Ascending aorta (tissue), 2 donors: ENCODE results near the gene TBC1D9B. TPM values are rescaled to one million over a fixed set of nuclear protein-coding genes. Genes with fewer than 3 reads are reported as not detected.

ENCODE experiments used
- DNase-seq, 2 donors: peaks; one replicate each; pipeline ENCODE4 v3.0.0-alpha.2; 2019; ENCODE audit warnings: low spot score in 2 of 2
- H3K27ac ChIP-seq, 2 donors: fragments of 200-600 bp; sonication (generic); one replicate each; pipeline ENCODE4 v1.5.1; 2016 to 2017; ENCODE audit warnings: mild to moderate bottlenecking in 1 of 2
- H3K27me3 ChIP-seq: fragments of 200-600 bp; sonication (generic); one replicate; pipeline ENCODE4 v1.5.1; 2017
- H3K36me3 ChIP-seq, 2 donors: fragments of 200-600 bp; sonication (generic); one replicate each; pipeline ENCODE4 v1.5.1; 2016
- H3K4me1 ChIP-seq, 2 donors: fragments of 200-600 bp; sonication (generic); one replicate each; pipeline ENCODE4 v1.5.1; 2016 to 2017; ENCODE audit warnings: mild to moderate bottlenecking in 1 of 2
- H3K4me3 ChIP-seq, 2 donors: fragments of 200-600 bp; sonication (generic); one replicate each; pipeline ENCODE4 v1.5.1; 2016 to 2017; ENCODE audit warnings: mild to moderate bottlenecking in 1 of 2
- H3K9me3 ChIP-seq, 2 donors: fragments of 200-600 bp; sonication (generic); one replicate each; pipeline ENCODE4 v1.5.1; 2016
- intact Hi-C: fragments of 100-400 bp; cut with DNase I; formaldehyde crosslinking; loops from one replicate; pipeline ENCODE4 v1.15.1; 2023
- total RNA-seq: library from RNA; depleted of rRNA; stranded (reverse); fragments of >200 nt; gene quantifications from one replicate; pipeline ENCODE4 v1.1.0, GENCODE V29; 2016
- TF ChIP-seq, protein P1 (sequence below), 3 experiments: fragments of 200-600 bp in 2 of 3; fragments of 450-650 bp in 1 of 3; sonication (generic) in 2 of 3; IDR thresholded peaks; one replicate each; pipeline ENCODE4 v1.5.1; 2016 to 2019; ENCODE audit warnings: antibody characterized with exemption in 3 of 3, mild to moderate bottlenecking in 1 of 3, moderate library complexity in 1 of 3

Gene TBC1D9B
- total RNA-seq, 1 donor from 2014 or later, result 220 TPM

DNA sequence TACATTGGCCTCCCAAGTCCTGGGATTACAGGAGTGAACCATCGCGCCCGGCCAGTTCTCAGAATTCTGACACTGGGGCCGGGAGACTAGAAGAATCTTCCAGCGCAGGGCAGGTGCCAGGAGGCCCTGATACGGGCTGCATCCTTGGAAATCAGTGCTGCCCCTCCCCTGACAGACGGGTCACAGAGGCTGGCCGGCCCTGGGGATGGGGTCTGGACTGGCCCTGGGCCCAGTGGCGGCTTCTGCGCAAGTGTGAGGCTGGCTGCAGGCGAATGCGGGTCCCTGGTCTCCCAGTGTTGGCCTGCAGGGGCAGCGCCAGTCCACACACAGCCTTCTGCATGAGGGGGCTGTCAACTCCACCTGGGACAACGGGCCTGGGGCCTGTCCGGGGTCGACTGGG lies 831 bp upstream of the TBC1D9B start:
- Histone ChIP-seq H3K4me1 (peaks cover 6 to 16% of the 10 kb centered on the region in 2 donors), H3K4me3 (peak overlapping the region in 1 of 2 donors; percentile 85), H3K27me3 (no peaks in the 10 kb centered on the region), H3K9me3 (no peaks in the 10 kb centered on the region), H3K36me3 (peaks cover 0 to 12% of the 10 kb centered on the region in 2 donors), H3K27ac (peak overlapping the region; percentile 4 to 46)
- intact Hi-C loops, result loop anchor here (5.0 kb wide), 1 partner anchor 164 kb away; the partner anchor contains the start of gene RNF130
- TF ChIP-seq, protein P1, sequence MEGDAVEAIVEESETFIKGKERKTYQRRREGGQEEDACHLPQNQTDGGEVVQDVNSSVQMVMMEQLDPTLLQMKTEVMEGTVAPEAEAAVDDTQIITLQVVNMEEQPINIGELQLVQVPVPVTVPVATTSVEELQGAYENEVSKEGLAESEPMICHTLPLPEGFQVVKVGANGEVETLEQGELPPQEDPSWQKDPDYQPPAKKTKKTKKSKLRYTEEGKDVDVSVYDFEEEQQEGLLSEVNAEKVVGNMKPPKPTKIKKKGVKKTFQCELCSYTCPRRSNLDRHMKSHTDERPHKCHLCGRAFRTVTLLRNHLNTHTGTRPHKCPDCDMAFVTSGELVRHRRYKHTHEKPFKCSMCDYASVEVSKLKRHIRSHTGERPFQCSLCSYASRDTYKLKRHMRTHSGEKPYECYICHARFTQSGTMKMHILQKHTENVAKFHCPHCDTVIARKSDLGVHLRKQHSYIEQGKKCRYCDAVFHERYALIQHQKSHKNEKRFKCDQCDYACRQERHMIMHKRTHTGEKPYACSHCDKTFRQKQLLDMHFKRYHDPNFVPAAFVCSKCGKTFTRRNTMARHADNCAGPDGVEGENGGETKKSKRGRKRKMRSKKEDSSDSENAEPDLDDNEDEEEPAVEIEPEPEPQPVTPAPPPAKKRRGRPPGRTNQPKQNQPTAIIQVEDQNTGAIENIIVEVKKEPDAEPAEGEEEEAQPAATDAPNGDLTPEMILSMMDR (IDR thresholded peaks at IDR 0.05), result peak in 1 of 3 experiments; percentile 5
- no peak for DNase-seq

DNA sequence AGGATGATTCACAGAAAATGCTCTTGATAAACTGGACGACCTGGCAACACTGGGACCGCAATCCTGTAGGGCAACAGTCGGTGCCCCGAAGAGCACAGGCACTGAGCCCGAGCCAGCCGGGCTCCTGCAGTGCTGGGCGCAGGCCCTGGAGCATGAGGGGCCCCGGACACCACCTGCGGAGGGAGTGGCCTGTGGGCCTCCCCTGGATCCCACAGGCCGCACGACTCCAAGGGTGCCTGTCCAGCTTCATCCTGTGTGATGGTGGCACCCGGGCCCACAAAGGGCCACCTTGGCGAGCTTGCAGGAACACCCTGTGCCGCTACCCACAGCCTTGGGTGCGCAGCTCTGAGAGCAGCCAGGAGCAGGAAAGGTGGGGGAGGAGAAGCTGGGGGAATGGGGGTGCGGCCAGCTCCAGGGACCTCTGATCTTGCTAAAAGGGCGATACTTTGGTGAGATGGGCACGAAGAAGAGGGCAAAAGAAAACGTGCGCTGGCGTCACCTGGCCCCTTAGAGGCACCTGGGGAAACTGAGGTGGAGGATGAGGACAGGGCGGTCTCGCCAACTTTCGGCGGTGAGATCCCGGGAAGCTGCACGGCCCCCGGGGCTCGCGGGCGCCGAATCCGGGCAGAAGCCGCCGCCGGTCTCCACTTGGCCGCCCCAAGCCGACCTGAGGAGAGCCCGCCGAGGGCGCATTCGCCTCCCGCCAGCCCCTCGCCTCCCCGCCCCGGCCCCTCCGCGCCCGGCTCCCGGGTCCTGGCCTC lies 722 bp downstream of the TBC1D9B start:
- peaks cover 10 to 17% of the 10 kb centered on the region in 2 donors for H3K36me3 ChIP-seq
- DNase-seq, result no peak
- H3K4me3 ChIP-seq, result peak overlapping the region; percentile 82 to 85
- intact Hi-C loops, result loop anchor here (2.0 to 5.0 kb wide), 4 partner anchors 48 to 165 kb away; partner anchors contain the start of genes MGAT4B, MRNIP and RNF130
- no peaks in the 10 kb centered on the region for H3K27me3 ChIP-seq
- H3K27ac ChIP-seq, result peak overlapping the region; percentile 76
- TF ChIP-seq, protein P1 (IDR thresholded peaks at IDR 0.05), result no peak
- H3K4me1 ChIP-seq, result peaks cover 6 to 16% of the 10 kb centered on the region in 2 donors
- H3K9me3 ChIP-seq, result no peaks in the 10 kb centered on the region

DNA sequence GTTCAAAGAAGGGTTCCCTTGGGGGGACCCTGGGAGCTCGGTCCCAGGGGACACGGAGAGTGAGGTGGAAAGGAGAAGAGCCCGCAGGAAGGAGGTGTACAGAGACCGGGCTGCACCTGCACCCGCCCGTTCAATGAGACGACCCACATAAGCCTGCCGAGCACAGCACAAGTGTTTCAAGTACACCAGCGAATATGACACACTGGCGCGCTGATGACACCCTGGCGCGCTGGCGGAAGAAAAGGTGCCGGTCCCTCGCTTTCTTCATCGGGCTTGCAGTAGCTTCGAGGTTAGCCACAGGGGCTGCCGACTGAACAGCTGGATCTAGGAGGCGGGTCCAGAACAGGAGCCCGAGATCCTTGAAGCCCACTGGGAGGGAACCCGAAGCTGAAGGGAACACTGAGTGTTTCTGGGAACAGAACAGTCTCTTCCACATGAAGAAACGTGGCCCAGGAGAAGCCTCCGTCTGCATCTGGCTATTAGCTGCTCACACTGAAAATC lies 1.4 kb downstream of the TBC1D9B start:
- Histone ChIP-seq H3K4me3 (peak overlapping the region; percentile 82 to 85), H3K36me3 (peaks cover 10 to 17% of the 10 kb centered on the region in 2 donors), H3K4me1 (peaks cover 6 to 16% of the 10 kb centered on the region in 2 donors), H3K9me3 (no peaks in the 10 kb centered on the region), H3K27me3 (no peaks in the 10 kb centered on the region), H3K27ac (peak overlapping the region; percentile 76)
- intact Hi-C loops, result loop anchor here (2.0 to 5.0 kb wide), 4 partner anchors 48 to 166 kb away; partner anchors contain the start of genes MGAT4B, MRNIP and RNF130
- TF ChIP-seq, protein P1 (IDR thresholded peaks at IDR 0.05), result no peak
- no peak for DNase-seq

DNA sequence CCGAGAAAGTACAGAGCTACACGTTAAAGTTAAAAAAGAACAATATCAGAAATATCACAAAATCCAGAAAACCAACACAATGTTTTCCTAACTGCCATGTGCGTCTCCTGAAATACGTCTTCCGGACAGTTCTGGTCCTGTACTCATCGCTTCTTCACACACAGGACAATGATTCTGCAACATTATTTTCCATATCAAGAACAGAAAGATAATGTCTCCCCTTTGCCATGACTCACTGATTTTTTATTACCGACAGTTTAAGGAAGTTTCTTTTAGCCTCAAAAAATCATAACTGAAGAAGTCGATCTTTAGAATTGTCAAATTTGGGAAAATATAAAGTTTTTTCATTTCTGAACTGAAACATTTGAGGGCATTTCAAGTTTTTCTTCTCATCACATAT lies 2.5 kb downstream of the TBC1D9B start:
- no peaks in the 10 kb centered on the region for H3K9me3 ChIP-seq
- no peaks in the 10 kb centered on the region for H3K27me3 ChIP-seq
- DNase-seq, result no peak
- H3K27ac ChIP-seq, result no peak overlapping the region
- H3K36me3 ChIP-seq, result peaks cover 12 to 26% of the 10 kb centered on the region in 2 donors
- peaks cover 6 to 16% of the 10 kb centered on the region in 2 donors for H3K4me1 ChIP-seq
- H3K4me3 ChIP-seq, result no peak overlapping the region
- TF ChIP-seq, protein P1 (IDR thresholded peaks at IDR 0.05), result no peak
- intact Hi-C loops, result loop anchor here (5.0 kb wide), 1 partner anchor 167 kb away; the partner anchor contains the start of gene RNF130

DNA sequence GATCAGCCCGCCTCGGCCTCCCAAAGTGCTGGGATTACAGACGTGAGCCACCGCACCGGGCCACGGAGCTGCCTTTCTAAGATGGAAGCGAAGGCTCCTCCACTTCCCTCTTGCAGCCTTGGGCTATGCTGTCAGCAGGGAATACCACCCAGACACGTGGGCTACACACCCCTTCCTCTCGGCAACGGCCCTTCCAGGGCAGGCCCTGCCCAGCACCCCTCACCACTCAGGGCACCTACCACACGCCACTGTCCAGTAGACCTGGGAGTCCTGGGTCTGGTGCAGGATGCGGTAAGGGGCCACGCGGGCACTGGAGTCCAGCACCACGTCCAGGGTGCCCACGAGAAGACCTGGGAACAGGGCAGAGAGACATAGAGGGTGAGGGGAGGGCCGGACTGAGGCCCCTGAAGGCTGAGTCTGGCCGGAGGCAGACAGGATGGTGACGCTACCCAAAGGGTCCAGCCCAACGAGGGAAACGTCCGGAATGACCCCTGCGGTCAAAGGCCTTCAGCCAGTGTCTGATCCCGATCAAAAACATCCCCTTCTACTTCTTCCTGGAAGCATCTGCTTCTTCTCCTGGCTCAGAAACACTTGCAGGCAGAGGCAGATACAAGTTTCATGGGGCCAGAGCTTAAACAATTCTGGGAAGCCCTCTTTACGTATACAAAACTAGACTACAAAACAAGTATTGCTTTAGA lies 3.1 kb downstream of the TBC1D9B start:
- H3K4me1 ChIP-seq, result peaks cover 6 to 16% of the 10 kb centered on the region in 2 donors
- H3K27ac ChIP-seq, result no peak overlapping the region
- no peaks in the 10 kb centered on the region for H3K27me3 ChIP-seq
- H3K4me3 ChIP-seq, result no peak overlapping the region
- DNase-seq, result no peak
- H3K9me3 ChIP-seq, result no peaks in the 10 kb centered on the region
- intact Hi-C loops, result loop anchor here (5.0 kb wide), 1 partner anchor 168 kb away; the partner anchor contains the start of gene RNF130
- TF ChIP-seq, protein P1 (IDR thresholded peaks at IDR 0.05), result no peak
- peaks cover 17 to 30% of the 10 kb centered on the region in 2 donors for H3K36me3 ChIP-seq
